ENCODE results near the gene HGD. TPM values are rescaled to one million over a fixed set of nuclear protein-coding genes. Genes with fewer than 3 reads are reported as not detected.

HGD gene
- total RNA-seq = 0.11 and 0.26 TPM in 2 replicates

GRCh38 chr3:120682095-120682681 lies at the start of gene HGD:
Gene HGD (minus strand): TSS chr3:120682239. CDS start chr3:120682111, 128 bp downstream.

GRCh38 chr3:120596116-120596852 lies 85.8 kb downstream of the HGD start, which contains the start of gene NDUFB4:
Gene NDUFB4 (plus strand): TSS chr3:120596336. CDS start chr3:120596360, 24 bp downstream.

Other genes starting within 250 kb of the HGD start
- 162 and 170 TPM in 2 replicates for gene FSTL1, start 231.2 kb downstream of the HGD start, total RNA-seq
- 22.9 and 24.8 TPM in 2 replicates for gene NDUFB4, start 85.9 kb downstream of the HGD start, total RNA-seq
- gene RABL3, start 60.3 kb upstream of the HGD start, total RNA-seq = 9.4 and 10.6 TPM in 2 replicates
- 29.3 and 33.3 TPM in 2 replicates for gene GTF2E1, start 60.5 kb upstream of the HGD start, total RNA-seq
- not detected in 2 replicates for gene STXBP5L, start 226.0 kb upstream of the HGD start, total RNA-seq